Stimulated activated effector memory CD8-positive, alpha-beta T cell treated with anti-CD3 and anti-CD28 coated beads, Interleukin-12 subunit alpha, Interleukin-12 subunit beta, amount 100 ng/mL, for 72 hours (primary cell): ENCODE data around the gene PPP1R3F.

Experiments used
- ATAC-seq: fragments of 150-1000 bp; cut with Tn5 transposase; 2 replicates; pipeline ENCODE4 v1.10.0; 2021
- DNase-seq, 2 donors: peaks; one replicate each; pipeline ENCODE4 v3.0.0; 2021 to 2022; ENCODE audit warnings: low spot score in 2 of 2
- H3K27ac Mint-ChIP-seq: one replicate; pipeline ENCODE4 v1.8.0; 2022; ENCODE audit warnings: mild to moderate bottlenecking, mixed read lengths
- H3K36me3 Mint-ChIP-seq: one replicate; pipeline ENCODE4 v1.8.0; 2022; ENCODE audit warnings: mild to moderate bottlenecking, mixed read lengths
- H3K4me1 Mint-ChIP-seq: one replicate; pipeline ENCODE4 v1.8.0; 2022; ENCODE audit warnings: mixed read lengths
- H3K4me3 Mint-ChIP-seq: one replicate; pipeline ENCODE4 v1.8.0; 2022; ENCODE audit warnings: mild to moderate bottlenecking, mixed read lengths
- H3K9me3 Mint-ChIP-seq: one replicate; pipeline ENCODE4 v1.8.0; 2022; ENCODE audit warnings: mixed read lengths

The PPP1R3F gene

DNA sequence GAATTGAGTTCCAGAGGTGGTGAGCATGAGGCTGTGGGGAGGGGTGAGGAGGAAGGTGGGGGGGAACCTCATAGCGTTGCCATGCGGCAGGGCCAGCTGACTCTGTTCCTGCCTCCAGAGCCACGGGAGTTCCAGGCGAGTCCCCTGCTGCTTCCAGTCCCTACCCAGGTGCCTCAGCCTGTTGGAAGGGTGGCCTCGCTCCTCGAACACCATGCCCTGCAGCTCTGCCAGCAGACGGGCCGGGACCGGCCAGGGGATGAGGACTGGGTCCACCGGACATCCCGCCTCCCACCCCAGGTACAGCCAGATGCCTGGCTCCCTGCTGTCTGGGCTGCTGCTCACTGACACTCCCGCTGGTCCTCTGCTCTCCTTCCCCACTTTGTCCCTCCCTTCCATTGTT is 26.4 kb upstream of the PPP1R3F start:
- Mint-ChIP-seq H3K4me1 (peaks cover 6% of the 10 kb centered on the region), H3K36me3 (peaks cover 88% of the 10 kb centered on the region), H3K4me3 (no peak overlapping the region), H3K27ac (no peak overlapping the region), H3K9me3 (no peaks in the 10 kb centered on the region)
- DNase-seq: no peak
- no peak for ATAC-seq

DNA sequence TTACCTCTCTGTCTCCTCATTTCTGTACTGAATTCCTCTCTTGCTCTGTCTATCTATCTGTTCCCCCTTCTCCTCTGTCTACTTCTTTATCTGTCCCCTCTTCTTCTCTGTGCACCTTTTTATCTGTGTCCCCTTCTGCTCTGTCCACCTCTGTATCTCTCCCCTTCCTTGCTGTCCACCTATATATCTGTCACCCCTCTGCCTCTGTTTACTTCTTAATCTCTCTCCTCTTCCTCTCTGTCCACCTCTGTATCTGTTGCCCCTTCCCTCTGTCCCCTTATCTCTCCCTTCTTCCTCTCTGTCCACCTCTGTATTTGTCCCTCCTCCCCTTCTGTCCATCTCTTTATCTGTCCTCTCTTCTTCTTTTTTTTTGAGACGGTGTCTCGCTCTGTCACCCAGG is 25.4 kb upstream of the PPP1R3F start:
- no peak overlapping the region for H3K4me3 Mint-ChIP-seq
- H3K4me1 Mint-ChIP-seq: peaks cover 6% of the 10 kb centered on the region
- H3K36me3 Mint-ChIP-seq: peaks cover 91% of the 10 kb centered on the region
- peak overlapping the region; percentile 60 for H3K27ac Mint-ChIP-seq
- DNase-seq (no peak), ATAC-seq (no peak)
- H3K9me3 Mint-ChIP-seq: no peaks in the 10 kb centered on the region

- peaks cover 92% of the 10 kb centered on the region for H3K36me3 Mint-ChIP-seq
- H3K4me3 Mint-ChIP-seq: no peak overlapping the region
- no peak for DNase-seq
- peaks cover 21% of the 10 kb centered on the region for H3K4me1 Mint-ChIP-seq
- ATAC-seq: no peak
- no peaks in the 10 kb centered on the region for H3K9me3 Mint-ChIP-seq
- H3K27ac Mint-ChIP-seq: no peak overlapping the region
Observed at GRCh38 chrX:49246541-49246940, 23.1 kb upstream of the PPP1R3F start.

DNA sequence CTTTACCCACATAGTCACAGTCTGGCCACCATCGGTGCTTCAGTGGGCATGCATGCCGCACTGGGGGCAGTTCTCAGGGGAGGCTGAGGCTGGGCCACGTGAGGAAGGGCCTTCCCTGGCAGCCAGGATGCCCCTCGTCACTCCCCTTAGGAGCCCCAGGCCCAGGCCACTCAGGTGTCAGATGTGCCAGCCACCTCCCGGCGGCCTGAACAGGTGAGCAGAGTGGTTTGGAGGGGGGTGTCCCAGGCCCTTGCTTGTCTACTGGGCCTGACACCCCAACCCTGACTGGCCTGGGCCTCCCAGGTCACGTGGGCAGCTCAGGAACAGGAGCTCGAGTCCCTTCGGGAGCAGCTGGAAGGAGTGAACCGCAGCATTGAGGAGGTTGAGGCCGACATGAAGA is 22.2 kb upstream of the PPP1R3F start:
- DNase-seq: no peak
- H3K4me3 Mint-ChIP-seq: no peak overlapping the region
- H3K36me3 Mint-ChIP-seq: peaks cover 95% of the 10 kb centered on the region
- H3K27ac Mint-ChIP-seq: peak overlapping the region; percentile 73
- no peaks in the 10 kb centered on the region for H3K9me3 Mint-ChIP-seq
- peaks cover 29% of the 10 kb centered on the region for H3K4me1 Mint-ChIP-seq
- no peak for ATAC-seq

GRCh38 chrX:49247916-49248811 is 21.4 kb upstream of the PPP1R3F start:
- Mint-ChIP-seq H3K36me3 (peaks cover 95% of the 10 kb centered on the region), H3K9me3 (no peaks in the 10 kb centered on the region), H3K4me3 (no peak overlapping the region), H3K4me1 (peaks cover 34% of the 10 kb centered on the region), H3K27ac (peak overlapping the region; percentile 73)
- ATAC-seq (peak; percentile 17), DNase-seq (no peak)

- no peak overlapping the region for H3K27ac Mint-ChIP-seq
- H3K9me3 Mint-ChIP-seq: no peaks in the 10 kb centered on the region
- peaks cover 34% of the 10 kb centered on the region for H3K4me1 Mint-ChIP-seq
- H3K36me3 Mint-ChIP-seq: peaks cover 91% of the 10 kb centered on the region
- DNase-seq (no peak), ATAC-seq (no peak)
- H3K4me3 Mint-ChIP-seq: no peak overlapping the region
Observed at GRCh38 chrX:49249071-49249470, 20.5 kb upstream of the PPP1R3F start.

DNA sequence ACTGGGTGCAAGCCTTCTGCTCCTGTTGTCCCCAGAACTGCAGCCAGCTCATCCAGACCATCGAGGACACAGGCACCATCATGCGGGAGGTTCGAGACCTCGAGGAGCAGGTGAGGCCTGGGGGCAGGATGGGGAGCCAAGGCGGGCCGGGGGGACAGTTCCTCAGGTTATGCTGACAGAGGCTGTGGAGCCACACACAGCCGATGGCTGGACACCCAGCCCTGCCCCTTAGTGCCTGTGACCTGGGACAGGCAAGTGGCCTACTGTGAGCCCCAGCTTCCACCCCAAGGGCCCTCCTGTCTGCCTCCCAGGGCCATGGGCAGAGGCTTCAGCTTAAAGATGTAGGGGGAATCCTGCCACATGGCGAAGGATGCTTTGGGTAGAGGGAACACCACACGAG is 20.0 kb upstream of the PPP1R3F start:
- H3K4me3 Mint-ChIP-seq: no peak overlapping the region
- peaks cover 85% of the 10 kb centered on the region for H3K36me3 Mint-ChIP-seq
- peaks cover 34% of the 10 kb centered on the region for H3K4me1 Mint-ChIP-seq
- no peaks in the 10 kb centered on the region for H3K9me3 Mint-ChIP-seq
- H3K27ac Mint-ChIP-seq: peak overlapping the region; percentile 83
- no peak for DNase-seq
- no peak for ATAC-seq

DNA sequence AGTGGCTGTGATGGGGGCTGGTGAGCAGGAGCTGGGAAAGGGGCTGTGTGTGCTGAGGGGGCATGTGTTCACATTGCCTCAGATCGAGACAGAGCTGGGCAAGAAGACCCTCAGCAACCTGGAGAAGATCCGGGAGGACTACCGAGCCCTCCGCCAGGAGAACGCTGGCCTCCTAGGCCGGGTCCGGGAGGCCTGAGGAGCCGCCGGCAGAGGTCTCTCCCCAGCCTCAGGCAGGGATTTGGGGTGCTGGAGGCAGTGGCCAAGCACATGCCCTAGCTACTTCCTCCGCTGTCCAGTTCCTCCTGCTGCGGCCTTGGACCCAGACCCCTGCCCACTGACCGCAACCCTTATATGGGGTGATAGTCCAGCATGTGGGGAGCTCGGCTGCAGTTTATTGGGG is 19.5 kb upstream of the PPP1R3F start:
- H3K36me3 Mint-ChIP-seq: peaks cover 81% of the 10 kb centered on the region
- no peaks in the 10 kb centered on the region for H3K9me3 Mint-ChIP-seq
- ATAC-seq: no peak
- H3K27ac Mint-ChIP-seq: peak overlapping the region; percentile 83
- no peak for DNase-seq
- H3K4me1 Mint-ChIP-seq: peaks cover 34% of the 10 kb centered on the region
- no peak overlapping the region for H3K4me3 Mint-ChIP-seq

- ATAC-seq (peak; percentile 58), DNase-seq (no peak)
- Mint-ChIP-seq H3K36me3 (peaks cover 77% of the 10 kb centered on the region), H3K4me3 (no peak overlapping the region), H3K27ac (peak overlapping the region; percentile 83), H3K9me3 (no peaks in the 10 kb centered on the region), H3K4me1 (peaks cover 34% of the 10 kb centered on the region)
Observed at GRCh38 chrX:49250578-49250977, 19.0 kb upstream of the PPP1R3F start.

- no peak for DNase-seq
- Mint-ChIP-seq H3K9me3 (no peaks in the 10 kb centered on the region), H3K4me3 (no peak overlapping the region), H3K4me1 (peaks cover 34% of the 10 kb centered on the region), H3K27ac (peak overlapping the region; percentile 83), H3K36me3 (peaks cover 77% of the 10 kb centered on the region)
- ATAC-seq: peak; percentile 24
Observed at GRCh38 chrX:49251325-49251724, 18.3 kb upstream of the PPP1R3F start.

DNA sequence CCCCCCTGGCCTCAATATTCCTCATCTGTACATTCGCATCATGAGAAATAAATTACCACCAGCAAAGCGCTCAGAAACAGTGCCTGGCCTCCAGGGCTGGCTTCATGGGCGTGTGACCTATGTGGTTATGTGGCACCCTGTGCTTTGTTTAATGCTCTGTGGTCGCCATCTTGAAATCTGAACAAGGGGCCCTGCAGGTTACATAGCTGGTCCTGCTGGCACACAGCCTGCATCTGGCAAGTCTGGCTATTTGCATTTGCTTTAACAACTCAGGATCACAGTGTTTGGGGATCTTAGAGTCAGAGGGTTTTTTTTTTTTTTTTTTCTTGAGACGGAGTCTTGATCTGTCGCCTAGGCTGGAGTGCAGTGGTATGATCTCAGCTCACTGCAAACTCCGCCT is 15.0 kb upstream of the PPP1R3F start:
- peaks cover 53% of the 10 kb centered on the region for H3K36me3 Mint-ChIP-seq
- H3K9me3 Mint-ChIP-seq: no peaks in the 10 kb centered on the region
- no peak overlapping the region for H3K27ac Mint-ChIP-seq
- H3K4me3 Mint-ChIP-seq: no peak overlapping the region
- peaks cover 51% of the 10 kb centered on the region for H3K4me1 Mint-ChIP-seq
- DNase-seq: no peak
- no peak for ATAC-seq

- H3K27ac Mint-ChIP-seq: peak overlapping the region; percentile 50
Observed at GRCh38 chrX:49256268-49256995, 13.2 kb upstream of the PPP1R3F start.

DNA sequence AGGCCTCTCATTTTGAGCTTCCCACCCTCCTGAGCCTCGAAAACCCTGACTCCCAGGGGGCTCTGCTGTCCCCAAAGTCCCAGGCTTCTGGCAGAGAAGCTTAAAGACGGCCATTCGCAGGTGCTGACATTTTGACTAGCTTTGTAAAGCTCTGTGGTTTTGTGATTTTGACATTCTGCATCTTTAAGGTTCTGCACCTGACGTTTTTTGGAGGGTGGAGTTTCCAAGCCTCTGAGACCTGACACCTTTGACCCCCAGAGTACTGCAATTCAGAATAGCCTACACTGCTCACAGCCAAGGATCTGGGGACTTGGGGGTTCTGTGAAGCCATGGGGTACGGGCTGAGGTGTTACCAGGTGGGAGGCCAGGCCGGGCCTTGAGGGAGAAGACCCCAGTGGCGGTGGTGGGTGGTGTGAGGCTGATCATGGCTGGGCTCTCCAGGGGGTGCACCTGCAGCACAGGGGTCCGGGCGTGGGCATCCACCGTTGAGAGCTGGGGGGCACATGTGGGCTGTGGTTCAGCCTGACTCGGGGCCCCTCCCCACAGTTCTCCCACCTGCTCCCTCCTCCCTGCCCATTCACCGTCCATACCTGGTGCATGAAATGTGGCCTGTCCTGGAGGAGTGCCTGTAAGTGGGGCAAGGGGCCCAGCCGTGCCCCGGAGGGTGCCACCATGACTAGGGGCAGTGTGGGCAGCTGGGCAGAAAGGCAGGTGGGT is 12.4 kb upstream of the PPP1R3F start:
- Mint-ChIP-seq H3K27ac (peak overlapping the region; percentile 40), H3K4me1 (peaks cover 44% of the 10 kb centered on the region), H3K36me3 (peaks cover 51% of the 10 kb centered on the region), H3K9me3 (no peaks in the 10 kb centered on the region), H3K4me3 (no peak overlapping the region)
- ATAC-seq: no peak
- DNase-seq: no peak

More at GRCh38 chrX:49256268-49256995, 13.2 kb upstream of the PPP1R3F start:
- ATAC-seq (no peak), DNase-seq (no peak)
- Mint-ChIP-seq H3K9me3 (no peaks in the 10 kb centered on the region), H3K36me3 (peaks cover 51% of the 10 kb centered on the region), H3K4me3 (no peak overlapping the region), H3K4me1 (peaks cover 45% of the 10 kb centered on the region)

DNA sequence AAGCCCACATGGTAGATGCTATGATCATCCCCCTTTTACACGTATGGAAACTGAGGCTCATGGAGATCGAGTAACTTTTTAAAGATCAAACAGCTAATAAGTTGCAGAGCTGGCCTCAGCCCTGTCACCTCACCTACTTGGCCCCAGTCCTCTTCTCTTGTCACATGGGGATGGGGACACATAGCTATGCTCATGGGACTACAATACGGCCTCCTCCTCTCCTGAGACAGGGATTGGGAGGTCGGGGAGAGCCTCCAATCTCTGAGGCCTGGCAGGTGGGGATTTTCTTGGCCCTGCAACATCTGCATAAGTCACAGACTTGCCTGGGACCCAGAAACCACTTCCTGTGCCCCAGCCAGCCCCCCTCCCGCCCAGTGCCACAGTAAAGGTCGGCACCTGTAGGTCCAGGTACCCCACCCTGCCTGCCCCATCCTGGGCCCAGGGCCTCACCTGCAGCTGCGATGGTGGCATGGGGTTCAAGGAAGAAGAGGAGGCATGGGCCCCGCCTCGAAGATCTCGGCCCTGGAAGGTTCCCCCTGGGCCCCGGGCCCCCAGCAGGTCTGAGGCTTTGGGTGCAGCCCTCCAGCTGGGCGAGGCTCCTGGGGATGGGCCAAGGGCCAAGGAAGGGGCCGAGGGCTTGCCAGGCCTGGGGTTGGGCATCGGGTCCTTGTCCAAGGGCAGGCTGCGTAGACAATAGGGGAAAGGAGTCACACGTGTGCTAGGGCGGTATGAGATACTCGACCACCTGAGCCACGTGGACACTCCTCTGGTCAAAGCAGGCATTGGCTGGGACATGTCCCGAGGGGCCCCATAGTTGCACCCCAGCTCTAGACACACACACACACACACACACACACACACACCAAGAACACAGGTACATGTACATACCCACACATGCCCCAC is 11.5 kb upstream of the PPP1R3F start:
- H3K4me1 Mint-ChIP-seq: peaks cover 44% of the 10 kb centered on the region
- no peaks in the 10 kb centered on the region for H3K9me3 Mint-ChIP-seq
- no peak overlapping the region for H3K4me3 Mint-ChIP-seq
- no peak for DNase-seq
- peaks cover 51% of the 10 kb centered on the region for H3K36me3 Mint-ChIP-seq
- H3K27ac Mint-ChIP-seq: peak overlapping the region; percentile 40
- peak; percentile 39 for ATAC-seq
